NCI-H69 (cell line): ENCODE data around the gene PCID2.

ENCODE experiments used
- DNase-seq: peaks from one replicate; lab custom pipeline; 2025; lab: John Stamatoyannopoulos, UW

The PCID2 gene

DNA sequence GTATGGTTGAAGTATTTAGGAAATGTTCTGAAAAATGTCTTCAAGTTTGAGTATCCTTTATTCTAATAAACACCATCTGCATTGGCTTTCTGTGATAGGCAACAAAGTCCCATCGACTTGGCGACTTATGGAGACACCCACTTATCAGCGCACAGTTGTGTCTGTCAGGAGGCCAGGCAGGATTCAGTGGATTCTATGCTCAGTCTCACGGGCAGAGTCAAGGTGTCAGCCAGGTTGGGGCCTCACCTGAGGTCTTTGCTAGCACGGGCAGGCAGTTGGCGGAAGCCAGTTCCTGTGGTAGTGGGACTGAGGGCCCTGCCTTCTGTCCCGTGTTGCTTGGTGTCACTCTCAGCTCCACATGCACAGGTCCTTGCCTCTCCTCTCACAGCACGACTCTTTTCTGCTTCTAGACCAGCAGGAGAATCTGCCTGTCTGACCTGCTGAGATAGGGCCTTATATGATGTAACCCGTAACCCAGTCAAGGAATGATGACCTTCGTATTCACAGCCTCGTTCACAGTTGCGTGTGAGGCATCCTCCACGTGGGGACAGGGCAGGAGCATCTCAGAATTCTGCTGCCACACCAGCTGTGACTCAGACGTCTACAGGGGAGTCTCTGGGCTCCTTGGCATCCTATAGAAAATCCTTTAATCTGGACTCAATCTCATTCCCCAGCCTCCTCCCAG lies 10.9 kb upstream of the PCID2 start:
- no peak for DNase-seq

DNA sequence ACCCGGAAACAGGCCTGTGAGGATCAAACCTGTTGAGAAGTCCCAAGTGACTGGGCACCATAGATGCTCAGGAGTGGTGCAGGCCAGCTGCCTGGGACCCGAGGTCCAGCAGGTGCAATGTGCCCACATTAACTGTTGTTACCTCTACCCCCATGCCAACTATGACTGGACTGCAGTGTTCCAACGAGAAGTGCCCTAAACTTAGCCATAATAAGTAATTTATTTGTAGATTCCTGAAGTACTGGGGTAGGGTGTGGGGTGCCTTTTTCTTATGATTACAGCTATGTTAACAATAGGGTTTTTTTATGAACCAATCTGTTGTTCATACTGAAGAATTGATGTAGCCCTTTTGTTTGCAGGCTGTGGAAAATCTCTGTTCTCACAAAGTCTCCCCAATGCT lies 10.1 kb upstream of the PCID2 start:
- DNase-seq: no peak

DNA sequence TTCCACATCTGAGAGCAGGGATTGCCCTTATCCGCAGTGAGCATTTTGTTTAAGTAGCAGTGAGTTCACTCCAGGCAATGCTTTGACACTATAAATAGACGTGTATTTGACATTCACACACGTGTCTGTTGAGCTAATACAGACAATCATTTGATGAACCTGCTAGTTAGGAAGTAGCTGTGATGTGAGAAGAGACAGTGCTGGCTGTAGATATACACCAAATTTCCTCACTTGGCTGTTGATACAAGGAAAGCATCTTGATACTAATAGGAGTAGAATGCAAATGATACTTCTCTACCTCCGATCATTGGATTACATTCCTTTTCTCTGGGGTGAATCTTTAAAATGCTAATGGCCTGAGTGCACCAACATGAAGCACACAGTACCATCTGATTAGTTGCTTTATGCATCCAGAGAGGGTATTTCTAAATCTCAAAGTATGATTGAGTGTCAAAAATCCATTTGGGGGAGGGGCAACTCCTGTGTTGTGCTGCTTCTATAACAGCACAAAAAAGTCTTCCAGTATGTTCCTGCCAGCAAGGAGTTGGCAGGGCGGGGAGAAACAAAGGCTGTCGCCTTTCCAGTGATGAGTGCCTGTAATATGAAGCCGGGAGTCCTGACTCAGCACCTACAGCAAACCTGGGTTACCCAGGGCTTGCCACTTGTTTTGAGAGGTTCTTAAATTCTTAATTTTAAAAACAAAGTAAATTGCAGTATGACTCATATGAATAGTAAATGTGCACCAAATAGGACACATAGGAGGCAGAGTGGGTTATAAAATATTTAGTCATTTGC lies 8.0 kb upstream of the PCID2 start:
- peak; percentile 70 for DNase-seq

DNA sequence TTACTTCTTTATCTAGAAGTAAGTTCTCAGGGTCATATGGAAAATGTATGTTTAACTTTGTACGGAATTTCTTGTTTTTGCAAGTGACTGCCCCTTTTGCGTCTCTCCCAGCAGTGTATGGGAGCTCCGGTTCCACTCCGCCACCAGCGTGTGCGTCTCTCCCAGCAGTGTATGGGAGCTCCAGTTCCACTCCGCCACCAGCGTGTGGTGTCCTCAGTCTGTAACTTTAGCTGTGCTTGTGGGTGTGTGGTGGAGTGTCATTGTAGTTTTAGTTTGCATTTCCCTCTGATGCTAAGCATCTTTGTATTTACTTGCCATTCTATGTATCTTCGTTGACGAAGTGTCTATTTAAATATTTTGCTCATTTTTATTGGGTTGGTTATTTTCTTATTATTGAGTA lies 3.3 kb upstream of the PCID2 start:
- DNase-seq: peak; percentile 56

DNA sequence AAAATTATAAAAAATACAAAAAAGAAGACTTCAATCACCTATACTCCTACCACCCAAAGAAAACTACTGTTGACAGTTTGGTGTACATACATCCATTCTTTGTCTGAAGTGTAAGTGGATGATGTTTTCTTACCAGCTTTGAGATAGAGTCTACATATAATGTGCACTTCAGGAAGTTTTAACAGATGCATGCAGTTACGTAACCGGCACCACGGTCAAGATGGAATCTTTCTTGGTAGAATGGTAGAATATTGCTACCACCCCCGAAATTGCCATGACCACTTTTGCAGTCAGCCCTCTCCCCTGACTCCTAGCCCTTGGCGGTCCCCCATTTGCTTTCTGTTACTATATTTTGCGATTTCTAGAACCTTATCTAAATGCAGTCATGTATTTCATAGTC lies 2.4 kb upstream of the PCID2 start:
- no peak for DNase-seq

DNA sequence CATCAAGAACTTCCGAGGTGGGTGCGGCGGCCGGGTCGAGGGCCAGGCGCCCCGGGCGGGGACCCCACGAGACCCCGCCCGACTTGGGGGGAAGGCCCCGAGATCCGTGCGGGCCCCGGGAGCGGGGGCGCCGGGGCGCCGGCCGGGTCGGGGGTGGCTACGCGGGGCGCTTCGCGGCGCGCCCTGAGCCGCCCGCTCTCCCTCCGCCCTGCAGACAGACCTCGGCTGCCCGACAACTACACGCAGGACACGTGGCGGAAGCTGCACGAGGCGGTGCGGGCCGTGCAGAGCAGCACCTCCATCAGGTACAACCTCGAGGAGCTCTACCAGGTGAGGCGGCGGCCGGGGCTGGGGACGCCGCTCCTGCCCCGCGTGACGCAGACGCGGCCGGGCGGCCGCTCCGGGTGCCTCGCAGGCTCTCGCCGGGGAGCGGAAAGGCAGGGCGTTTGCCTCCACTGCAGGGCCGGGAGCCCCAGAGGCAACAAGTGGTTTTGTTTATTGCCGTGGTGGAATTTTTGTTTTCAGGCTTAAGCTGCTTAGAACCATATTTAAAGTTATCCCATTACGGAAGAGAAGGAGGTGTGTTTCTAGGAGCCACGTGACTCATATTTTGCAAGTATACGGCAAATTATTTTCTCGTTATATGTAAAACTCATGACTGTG lies 1.4 kb upstream of the PCID2 start:
- DNase-seq: peak; percentile 90

DNA sequence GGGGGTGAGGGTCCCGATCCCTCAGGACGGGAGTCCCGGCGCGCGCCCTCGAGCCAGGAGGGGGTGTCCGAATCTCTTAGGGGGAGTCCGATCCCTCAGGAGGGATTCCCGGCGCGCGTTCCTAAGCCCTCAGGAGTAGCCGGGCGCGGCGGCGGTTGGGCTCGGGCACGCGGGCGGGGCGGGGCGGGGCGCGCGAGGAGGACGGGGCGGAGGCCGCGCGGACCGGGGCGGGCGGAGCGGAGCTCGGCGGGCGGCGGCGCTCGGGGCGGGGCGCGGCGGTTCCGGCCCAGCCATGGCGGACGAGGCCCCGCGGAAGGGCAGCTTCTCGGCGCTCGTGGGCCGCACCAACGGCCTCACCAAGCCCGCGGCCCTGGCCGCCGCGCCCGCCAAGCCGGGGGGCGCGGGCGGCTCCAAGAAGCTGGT lies 878 bp upstream of the PCID2 start, which contains the start of gene CUL4A:
TSS of gene CUL4A (plus strand) at position 278 of the 423 bp plus-strand sequence. CDS start at position 293, 15 bp downstream.
- peak; percentile 96 for DNase-seq

DNA sequence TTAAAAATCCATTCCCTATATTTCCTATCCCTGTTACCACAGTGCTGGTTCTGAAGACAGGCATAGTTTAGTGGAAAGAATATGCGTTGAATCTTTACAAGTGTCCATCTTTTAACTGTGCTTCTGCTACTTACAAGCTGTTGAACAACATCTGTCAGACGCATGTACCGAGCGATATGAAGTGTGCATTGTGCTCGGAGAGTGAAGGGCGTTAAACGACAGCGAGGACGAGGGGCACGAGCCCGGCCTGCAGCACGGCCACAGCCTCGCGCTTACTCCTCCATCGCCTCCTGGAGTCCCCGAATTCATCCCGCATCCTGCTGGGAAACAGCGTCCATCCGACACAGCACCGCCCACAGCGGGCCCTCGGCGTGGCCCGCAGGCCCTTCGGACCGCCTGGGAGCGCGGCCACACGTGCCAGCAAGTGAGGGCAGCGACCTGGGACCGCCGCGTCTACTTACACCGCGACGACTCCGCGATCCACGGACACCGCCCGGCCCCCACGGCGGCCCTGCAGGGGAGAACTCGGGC lies 514 bp downstream of the PCID2 start:
- DNase-seq: peak; percentile 81

DNA sequence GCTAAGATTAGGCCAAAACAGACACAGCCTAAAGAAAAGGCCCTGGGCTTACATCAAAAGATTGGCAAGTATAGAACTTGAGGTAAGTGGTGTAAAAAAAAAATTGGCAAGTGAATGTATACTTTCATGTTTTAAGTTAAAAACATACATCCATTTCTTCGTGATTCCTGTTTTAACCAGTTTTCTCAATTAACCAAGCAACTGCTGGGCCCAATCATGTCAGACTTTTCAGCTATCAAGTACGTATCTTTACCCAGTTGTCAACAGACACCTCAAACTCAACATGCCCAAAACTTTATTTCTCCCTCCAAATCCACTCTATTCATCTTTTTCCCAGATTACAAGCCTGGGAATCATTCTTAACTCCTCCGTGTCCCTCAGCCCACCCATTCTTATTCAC lies 1.0 kb downstream of the PCID2 start:
- DNase-seq: no peak

DNA sequence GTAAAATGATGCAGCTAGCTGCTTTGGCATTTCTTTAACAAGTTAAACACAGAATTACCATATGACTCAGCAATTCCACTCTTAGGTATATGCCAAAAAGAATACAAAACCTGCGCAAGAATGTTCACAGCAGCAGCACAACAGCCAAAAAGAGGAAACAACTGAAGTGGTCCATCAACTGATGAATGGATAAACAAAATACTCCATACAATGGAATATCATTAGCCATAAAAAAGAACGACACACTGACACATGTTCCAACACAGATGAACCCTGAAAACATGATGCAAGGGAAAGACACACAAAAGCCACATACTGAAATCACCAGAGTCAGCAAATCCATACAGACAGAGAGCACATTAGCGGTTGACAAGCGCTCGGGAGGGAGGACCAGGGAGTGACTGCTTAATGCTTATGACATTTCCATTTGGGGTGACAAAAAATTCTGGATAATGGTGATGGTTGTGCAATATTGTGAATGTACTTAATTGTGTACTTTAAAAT lies 3.0 kb downstream of the PCID2 start:
- DNase-seq: no peak

DNA sequence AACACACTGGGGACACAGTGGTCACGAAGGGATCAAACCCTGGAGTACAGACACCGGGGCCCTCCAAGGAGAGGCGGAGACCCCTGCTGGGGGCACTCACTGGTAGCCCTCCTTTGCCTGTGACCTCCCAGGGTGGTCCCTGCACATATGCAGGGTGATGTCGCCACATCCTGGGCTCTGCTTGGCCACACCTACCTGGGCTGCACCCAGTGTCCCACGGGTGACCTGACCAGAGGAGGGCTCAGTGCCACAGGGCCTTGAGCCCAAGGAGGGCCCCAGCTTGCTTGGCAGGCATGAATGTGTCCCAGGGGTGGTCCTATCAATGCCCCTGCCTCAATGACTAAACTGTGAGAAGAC lies 4.1 kb downstream of the PCID2 start:
- no peak for DNase-seq

DNA sequence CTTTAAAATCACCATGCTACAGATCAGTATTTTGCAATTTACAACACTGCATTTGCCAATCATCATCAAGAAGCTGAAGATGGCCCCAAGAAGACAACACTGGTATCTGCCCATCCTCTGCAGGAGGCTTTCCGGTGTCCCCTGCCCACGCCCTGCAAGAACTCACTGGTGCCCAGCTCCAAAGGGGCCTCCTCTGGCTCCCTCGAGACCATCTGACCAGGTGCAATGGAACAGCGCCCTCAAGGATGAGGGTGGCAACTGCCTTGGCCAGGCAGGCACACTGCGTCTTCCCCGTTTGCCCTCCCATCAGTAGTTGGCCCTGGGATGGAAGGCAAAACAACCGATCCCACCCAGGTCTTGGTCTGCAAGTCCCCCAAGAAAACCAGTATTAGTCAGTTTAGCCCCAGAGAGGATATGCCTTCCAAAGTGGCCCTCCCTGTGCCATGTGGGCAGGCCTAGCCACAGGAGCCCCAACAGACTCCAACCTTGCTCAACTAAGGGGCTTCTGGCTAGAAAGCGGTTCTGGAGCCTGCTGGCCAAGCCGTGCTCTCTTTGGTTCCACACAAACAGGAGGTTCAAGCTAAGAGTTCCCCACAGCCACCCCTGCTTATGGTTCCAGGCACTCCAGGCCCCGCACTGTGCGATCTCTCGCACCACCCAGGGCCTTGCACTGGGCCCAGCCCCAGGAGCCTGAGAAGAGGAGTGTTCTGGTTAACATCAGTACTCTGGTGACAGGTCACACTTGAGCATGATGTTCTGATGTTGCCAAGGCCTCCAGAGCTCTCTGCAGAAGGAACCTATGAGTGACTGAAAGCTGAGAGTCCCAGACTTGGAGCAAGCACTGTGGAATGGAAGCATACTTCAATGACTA lies 4.7 kb downstream of the PCID2 start:
- DNase-seq: no peak

DNA sequence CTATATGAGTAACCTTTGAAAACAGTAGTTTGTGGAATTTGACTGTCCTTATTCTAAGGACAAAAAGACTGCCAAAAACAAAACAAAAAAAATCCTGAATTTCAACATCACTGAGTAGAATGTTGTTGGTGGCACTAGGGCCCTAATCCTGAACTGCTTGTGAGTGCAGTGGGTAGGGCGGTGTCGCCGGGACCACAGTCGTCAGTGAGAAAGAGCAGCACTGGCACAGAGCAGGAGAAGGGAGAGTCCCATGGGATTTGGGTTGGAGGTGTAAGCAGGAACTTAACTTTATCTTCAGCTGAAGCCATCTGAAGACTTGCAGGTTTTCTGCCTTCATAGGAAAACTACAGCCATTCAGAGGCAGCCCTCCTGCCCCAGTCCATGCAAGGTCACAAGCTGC lies 5.6 kb downstream of the PCID2 start:
- DNase-seq: no peak

DNA sequence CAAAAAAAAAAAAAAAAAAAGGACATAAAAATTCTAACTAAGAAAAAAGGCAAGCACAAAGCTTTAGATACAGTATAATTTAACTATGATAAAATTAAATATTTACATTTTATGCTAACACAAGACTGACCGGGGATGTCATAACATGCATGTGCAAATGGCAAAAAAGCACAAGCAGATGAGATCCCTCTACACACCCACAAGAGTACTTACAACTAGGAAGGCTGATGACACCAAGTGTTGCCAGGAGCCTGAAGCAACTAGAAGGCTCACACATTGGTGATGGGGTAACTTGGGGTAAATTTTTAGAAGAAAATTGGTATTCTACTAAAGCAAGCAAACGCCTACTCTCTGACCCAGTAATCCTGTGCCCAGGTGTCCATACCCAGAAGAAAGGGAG lies 6.7 kb downstream of the PCID2 start:
- no peak for DNase-seq

DNA sequence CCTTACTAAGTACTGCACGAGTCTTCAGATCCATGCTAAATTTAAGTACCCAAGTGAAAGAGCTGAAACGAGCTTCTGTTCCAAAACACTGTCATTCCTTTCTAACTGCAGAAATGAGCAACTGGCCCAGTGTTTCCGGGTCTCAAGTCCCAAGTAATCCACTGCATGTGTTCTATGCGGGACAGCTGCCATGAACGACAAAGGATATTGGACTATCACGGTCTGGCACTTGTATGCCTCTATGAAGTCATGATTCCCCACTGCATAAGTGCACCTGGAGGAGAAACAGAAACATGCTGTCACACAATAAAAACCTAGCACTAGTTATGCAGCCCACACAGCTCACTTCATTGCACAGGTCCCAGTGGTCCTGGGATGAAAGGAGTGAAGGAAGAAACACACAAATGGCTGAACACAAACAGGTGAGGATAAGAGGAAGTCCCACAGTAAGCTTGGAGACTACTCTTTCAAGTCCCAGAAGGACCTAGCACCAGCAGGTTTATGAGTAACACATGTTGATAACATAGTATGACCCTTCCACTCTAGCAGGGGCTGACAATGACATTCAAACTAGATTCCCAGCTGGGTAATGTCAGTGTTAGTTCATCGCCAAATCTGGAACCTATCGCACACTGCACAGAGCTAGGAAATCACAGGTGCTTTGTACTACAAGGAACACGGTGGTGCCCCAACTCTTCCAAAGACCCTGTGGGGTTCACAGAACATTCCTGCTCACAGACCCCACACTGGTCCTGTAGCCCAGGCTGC lies 11.3 kb downstream of the PCID2 start:
- no peak for DNase-seq

DNA sequence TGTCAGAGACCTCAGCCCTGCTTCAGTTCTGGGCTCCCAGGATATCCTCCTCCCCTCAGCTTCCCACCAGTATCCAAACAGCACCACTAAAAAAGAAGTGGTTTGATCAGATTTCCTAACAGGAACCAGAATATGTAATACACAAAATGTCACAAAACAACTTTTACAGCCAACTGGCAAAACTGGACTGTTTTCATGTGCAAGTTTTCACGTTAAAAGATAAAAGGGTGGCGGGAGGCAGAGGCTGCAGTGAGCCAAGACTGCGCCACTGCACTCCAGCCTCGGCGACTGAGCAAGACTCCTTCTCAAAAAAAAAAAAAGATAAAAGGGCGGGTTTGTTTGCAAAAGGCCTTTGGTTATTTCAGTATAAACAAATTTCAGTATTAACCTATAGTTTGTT lies 13.1 kb downstream of the PCID2 start:
- no peak for DNase-seq

DNA sequence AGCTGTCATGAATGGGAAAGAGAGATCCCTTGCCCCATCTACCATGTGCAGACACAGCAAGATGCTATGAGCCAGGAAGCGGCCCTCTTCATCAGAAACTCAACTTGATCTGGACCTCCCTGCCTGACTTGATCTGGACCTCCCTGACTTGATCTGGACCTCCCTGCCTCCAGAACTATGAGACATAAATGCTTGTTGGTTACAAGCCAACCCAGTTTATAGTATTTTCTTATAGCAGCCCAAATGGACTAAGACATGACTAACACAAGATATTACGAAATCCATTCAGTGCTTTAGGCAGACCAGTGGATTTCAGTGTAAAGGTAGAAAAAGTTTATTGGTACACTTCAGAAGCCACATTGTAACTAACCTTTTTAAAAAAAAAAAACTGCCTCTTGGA lies 15.6 kb downstream of the PCID2 start:
- DNase-seq: no peak

DNA sequence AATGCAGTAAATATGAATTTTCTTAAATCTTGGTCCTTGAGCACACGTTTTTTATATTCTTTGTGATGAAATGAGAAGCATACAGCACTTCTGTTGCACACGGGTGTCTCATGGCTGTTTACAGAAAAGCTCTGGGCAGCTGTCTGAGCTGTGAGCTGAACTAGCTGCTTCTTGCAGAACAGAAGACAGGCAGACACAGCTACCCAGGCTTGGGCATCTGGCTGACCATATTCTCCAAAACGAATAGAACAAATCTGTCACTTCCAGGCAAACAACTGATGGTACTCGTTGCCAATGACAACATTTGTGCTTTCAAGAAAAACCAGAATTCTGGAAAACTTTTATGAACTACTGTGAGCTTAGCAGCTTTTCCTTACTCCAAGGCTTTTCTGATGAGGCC lies 16.2 kb downstream of the PCID2 start:
- no peak for DNase-seq

DNA sequence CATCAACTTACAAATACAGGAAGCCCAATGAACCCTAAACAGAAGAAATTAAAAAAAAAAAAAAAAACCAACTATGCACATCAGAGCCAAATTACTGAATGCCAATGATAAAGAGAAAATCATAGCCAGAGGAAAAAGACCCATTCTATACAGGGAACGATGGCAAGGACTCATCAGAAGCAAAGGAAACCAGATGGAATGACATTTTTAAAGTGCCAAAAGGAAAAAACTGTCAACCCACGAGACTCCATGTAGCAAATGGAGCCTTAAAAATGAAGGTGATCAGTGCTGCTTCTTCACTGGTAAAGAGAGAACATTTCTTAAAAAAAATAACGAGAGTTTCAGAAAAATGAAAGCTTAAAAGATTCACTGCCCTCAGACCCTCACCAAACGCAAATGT lies 18.3 kb downstream of the PCID2 start:
- no peak for DNase-seq

DNA sequence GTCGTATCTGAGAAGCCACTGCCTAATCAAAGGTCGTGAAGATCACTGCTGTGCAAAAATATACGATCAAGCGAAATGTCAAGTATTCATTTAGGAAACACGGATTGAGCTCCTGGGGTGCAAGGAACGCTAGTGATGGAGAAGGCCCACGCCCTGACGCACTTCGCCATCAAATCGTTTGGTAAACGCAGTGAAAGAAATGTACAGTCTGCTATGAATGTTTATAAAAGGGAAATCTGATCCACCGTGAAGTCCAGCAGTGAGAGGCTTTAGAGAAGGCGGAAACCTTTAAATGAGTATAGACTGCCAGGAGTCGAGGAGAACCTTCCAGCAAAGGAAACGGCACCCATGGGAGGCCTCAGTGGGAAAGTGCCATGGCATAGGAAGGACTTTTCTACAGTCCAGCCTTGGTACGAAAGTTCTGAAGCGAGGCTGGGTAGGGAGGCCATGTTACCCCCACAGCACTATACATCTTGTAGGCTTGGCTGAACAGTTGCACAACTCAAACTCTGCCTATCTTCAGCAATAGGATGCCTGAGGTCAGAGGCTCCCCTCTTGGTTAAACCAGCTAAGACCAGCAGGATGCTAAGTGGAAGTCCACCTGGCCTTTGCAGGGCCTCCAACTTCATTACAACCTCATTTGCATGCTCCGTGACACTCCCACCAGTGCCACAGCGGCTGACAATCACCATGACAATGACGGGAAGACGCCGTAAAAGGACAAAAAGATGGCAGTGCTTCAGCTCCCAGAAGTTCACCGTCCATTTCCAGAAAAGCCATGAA lies 20.4 kb downstream of the PCID2 start:
- DNase-seq: no peak
